SK-N-MC (cell line): Measurements from ENCODE around the gene CELSR2.
A peak's percentile ranks its signal among the peaks of the same experiment; 100 is the strongest.

Experiments
- DNase-seq: peaks from one replicate; pipeline ENCODE4 v3.0.0-alpha.2; 2011; ENCODE audit warnings: low read depth, low spot score
- H3K27ac ChIP-seq: fragments of 200-600 bp; sonication (generic); 2 replicates; pipeline ENCODE4 v1.5.1; 2016; ENCODE audit warnings: mixed run types
- H3K36me3 ChIP-seq: fragments of 200-600 bp; sonication (generic); 2 replicates; pipeline ENCODE4 v1.6.1; 2017; ENCODE audit warnings: antibody characterized with exemption, low read length, mixed read lengths; ENCODE audit not compliant: insufficient read depth
- H3K4me3 ChIP-seq: fragments of 200-600 bp; sonication (generic); 2 replicates; pipeline ENCODE4 v1.5.1; 2016
- H3K9ac ChIP-seq: fragments of 200-600 bp; sonication (generic); 2 replicates; pipeline ENCODE4 v1.8.0; 2017; ENCODE audit warnings: mixed run types, mixed read lengths; ENCODE audit not compliant: insufficient read length
- H3K9me3 ChIP-seq: fragments of 200-600 bp; sonication (generic); 2 replicates; pipeline ENCODE4 v1.6.1; 2017; ENCODE audit warnings: low read depth, mild to moderate bottlenecking, antibody characterized with exemption, low read length, moderate library complexity, mixed read lengths
- EZH2 ChIP-seq: fragments of 200-600 bp; sonication (generic); IDR thresholded peaks from one replicate; pipeline ENCODE4 v1.6.1; 2017; ENCODE audit warnings: antibody characterized with exemption
- FOXP2 ChIP-seq: optimal IDR thresholded peaks from 2 replicates; pipeline ENCODE3; 2011; ENCODE audit warnings: mild to moderate bottlenecking, moderate library complexity; ENCODE audit not compliant: insufficient read depth; ENCODE audit errors: extremely low read length, control extremely low read depth
- POLR2AphosphoS5 ChIP-seq: IDR thresholded peaks from 2 replicates; pipeline ENCODE4 v1.6.1; 2012; ENCODE audit warnings: mild to moderate bottlenecking, low read depth, low read length, borderline replicate concordance

Gene CELSR2

GRCh38 chr1:109269212-109269980, 20.1 kb downstream of the CELSR2 start:
- Histone ChIP-seq H3K27ac (no peak overlapping the region), H3K9me3 (no peaks in the 10 kb centered on the region), H3K36me3 (no peaks in the 10 kb centered on the region; the same call in 1 of the 2 replicates), H3K4me3 (no peak overlapping the region), H3K9ac (no peak overlapping the region)
- TF ChIP-seq EZH2 (no peak), POLR2AphosphoS5 (no peak), FOXP2 (no peak)
- no peak for DNase-seq

GRCh38 chr1:109269981-109270622, 20.8 kb downstream of the CELSR2 start:
- DNase-seq, result no peak
- no peak overlapping the region for H3K27ac ChIP-seq
- H3K36me3 ChIP-seq, result no peaks in the 10 kb centered on the region; the same call in 1 of the 2 replicates
- no peak overlapping the region for H3K4me3 ChIP-seq
- TF ChIP-seq EZH2 (no peak), FOXP2 (no peak), POLR2AphosphoS5 (no peak)
- H3K9me3 ChIP-seq, result no peaks in the 10 kb centered on the region
- H3K9ac ChIP-seq, result no peak overlapping the region

- Histone ChIP-seq H3K27ac (no peak overlapping the region), H3K4me3 (no peak overlapping the region), H3K9ac (no peak overlapping the region), H3K9me3 (no peaks in the 10 kb centered on the region), H3K36me3 (no peaks in the 10 kb centered on the region; the same call in 1 of the 2 replicates)
- DNase-seq, result no peak
- TF ChIP-seq EZH2 (no peak), FOXP2 (no peak), POLR2AphosphoS5 (no peak)
Measured at GRCh38 chr1:109270623-109271317, 21.4 kb downstream of the CELSR2 start.

- Histone ChIP-seq H3K36me3 (no peaks in the 10 kb centered on the region; the same call in 1 of the 2 replicates), H3K9me3 (no peaks in the 10 kb centered on the region), H3K4me3 (no peak overlapping the region), H3K9ac (no peak overlapping the region), H3K27ac (no peak overlapping the region)
- TF ChIP-seq EZH2 (no peak), FOXP2 (no peak)
- no peak for DNase-seq
Measured at GRCh38 chr1:109271458-109271857, 22.1 kb downstream of the CELSR2 start.

- no peak for DNase-seq
- Histone ChIP-seq H3K36me3 (no peaks in the 10 kb centered on the region; the same call in 1 of the 2 replicates), H3K9me3 (no peaks in the 10 kb centered on the region), H3K9ac (no peak overlapping the region), H3K4me3 (no peak overlapping the region), H3K27ac (no peak overlapping the region)
- no peak for TF ChIP-seq POLR2AphosphoS5
- no peak for TF ChIP-seq EZH2
- TF ChIP-seq FOXP2, result no peak
Measured at GRCh38 chr1:109272021-109272799, 22.9 kb downstream of the CELSR2 start.

GRCh38 chr1:109272831-109273547, 23.6 kb downstream of the CELSR2 start:
- Histone ChIP-seq H3K9me3 (no peaks in the 10 kb centered on the region), H3K4me3 (no peak overlapping the region), H3K27ac (no peak overlapping the region), H3K9ac (no peak overlapping the region), H3K36me3 (no peaks in the 10 kb centered on the region; the same call in 1 of the 2 replicates)
- DNase-seq, result no peak
- TF ChIP-seq FOXP2 (no peak), POLR2AphosphoS5 (no peak), EZH2 (no peak)

- H3K9ac ChIP-seq, result no peak overlapping the region
- peaks cover 6% of the 10 kb centered on the region; the same call in 1 of the 2 replicates for H3K36me3 ChIP-seq
Measured at GRCh38 chr1:109273570-109274288, 24.4 kb downstream of the CELSR2 start.

More at GRCh38 chr1:109273570-109274288, 24.4 kb downstream of the CELSR2 start:
- Histone ChIP-seq H3K9me3 (no peaks in the 10 kb centered on the region), H3K27ac (peak overlapping the region; percentile 46; the same call in 1 of the 2 replicates), H3K4me3 (no peak overlapping the region)
- no peak for TF ChIP-seq EZH2
- TF ChIP-seq FOXP2, result no peak
- no peak for TF ChIP-seq POLR2AphosphoS5
- DNase-seq, result no peak
